RWPE1 (cell line): Measurements from ENCODE around the gene GALNT1.

Experiments used
- CTCF ChIA-PET: fragments of 350-600 bp; sonication (Branson Sonifier 250); formaldehyde crosslinking; extraction: SDS; loops from one replicate; lab custom pipeline; 2021; lab: Yijun Ruan, JAX
- POLR2A ChIA-PET: fragments of 400-600 bp; formaldehyde crosslinking; extraction: SDS; loops from one replicate; lab custom pipeline; 2020; ENCODE audit warnings: antibody characterized with exemption; ENCODE audit not compliant: low non-redundant PET; lab: Yijun Ruan, JAX
- DNase-seq: peaks from one replicate; pipeline ENCODE4 v3.0.0; 2012; ENCODE audit warnings: low spot score
- H3K27ac ChIP-seq: fragments of 450-650 bp; 2 replicates; pipeline ENCODE4 v1.5.1; 2017
- CTCF ChIP-seq: fragments of 450-650 bp; conservative IDR thresholded peaks from 2 replicates; pipeline ENCODE4 v1.5.1; 2017; ENCODE audit warnings: low read depth, mild to moderate bottlenecking

GALNT1 gene

GRCh38 chr18:35661483-35662146 lies 80.1 kb downstream of the GALNT1 start:
- POLR2A ChIA-PET = no interaction called here
- no peak for DNase-seq
- no peak for TF ChIP-seq CTCF
- no peak overlapping the region for H3K27ac ChIP-seq
- CTCF ChIA-PET = no interaction called here

GRCh38 chr18:35662293-35663062 lies 80.9 kb downstream of the GALNT1 start:
- ChIA-PET CTCF (interaction anchor here (0.7 kb wide), 1 partner anchor 94 kb away, joined by 3 read pairs; no protein-coding TSS in a partner anchor), POLR2A (no interaction called here)
- DNase-seq = no peak
- no peak for TF ChIP-seq CTCF
- no peak overlapping the region for H3K27ac ChIP-seq

- no peak overlapping the region for H3K27ac ChIP-seq
- ChIA-PET CTCF (no interaction called here), POLR2A (no interaction called here)
- no peak for TF ChIP-seq CTCF
- no peak for DNase-seq
These were observed 90.5 kb downstream of the GALNT1 start for GRCh38 chr18:35671966-35672603.

DNA sequence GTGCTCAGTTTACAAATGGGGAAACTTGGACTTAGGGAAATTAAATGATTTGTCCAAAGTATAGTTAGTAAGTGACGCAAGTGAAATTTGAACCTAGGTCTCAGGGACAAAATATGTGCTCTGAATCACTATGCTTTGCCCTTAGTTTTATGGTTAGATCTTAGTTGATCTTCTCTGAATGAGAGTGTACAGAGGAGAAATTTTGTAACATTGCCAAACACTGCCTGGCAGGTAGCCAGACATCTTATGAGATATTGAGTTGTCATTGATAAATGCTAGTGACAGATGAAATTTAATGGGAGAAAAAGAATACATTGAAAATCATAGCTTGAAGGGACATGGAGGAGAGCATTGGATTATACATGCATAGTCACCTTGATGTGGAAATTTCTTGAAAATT lies 91.4 kb downstream of the GALNT1 start:
- no peak overlapping the region for H3K27ac ChIP-seq
- TF ChIP-seq CTCF = no peak
- ChIA-PET POLR2A (no interaction called here), CTCF (no interaction called here)
- DNase-seq = no peak

DNA sequence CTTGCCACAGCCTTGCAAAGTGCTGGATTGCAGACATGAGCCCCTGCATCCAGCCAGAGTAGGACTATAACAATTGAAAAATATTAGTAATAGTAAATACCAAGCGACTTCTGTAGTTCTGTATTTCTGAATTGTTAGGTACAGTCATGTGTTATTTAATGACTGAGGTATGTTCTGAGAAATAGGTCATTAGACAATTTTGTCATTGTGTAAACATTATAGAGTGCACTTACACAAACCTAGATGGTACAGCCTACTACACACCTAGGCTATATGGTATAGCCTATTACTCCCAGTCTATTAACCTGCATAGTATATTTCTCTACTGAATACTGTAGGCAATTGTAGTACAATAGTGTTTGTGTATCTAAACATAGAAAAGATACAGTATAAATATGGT lies 92.1 kb downstream of the GALNT1 start:
- DNase-seq = no peak
- POLR2A ChIA-PET = no interaction called here
- TF ChIP-seq CTCF = no peak
- no peak overlapping the region for H3K27ac ChIP-seq
- CTCF ChIA-PET = no interaction called here

DNA sequence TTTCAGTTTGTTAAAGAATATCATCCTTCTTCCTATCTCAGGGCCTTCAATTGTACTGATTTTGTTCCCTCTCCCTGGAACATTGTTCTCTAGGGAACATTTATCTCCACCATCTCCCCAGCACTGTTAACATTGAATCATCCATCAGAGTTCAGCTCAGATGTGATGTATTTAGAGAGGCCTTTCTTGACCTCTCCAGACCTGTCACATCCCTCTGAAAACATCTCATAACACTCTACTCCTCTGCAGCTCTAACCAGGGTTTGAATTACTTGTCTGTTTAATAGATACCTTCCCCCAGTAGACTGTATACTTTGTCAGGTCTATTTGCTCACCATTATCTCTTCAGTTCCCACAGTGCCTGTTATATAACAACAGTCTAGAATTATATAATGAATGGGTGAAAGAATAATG lies 98.6 kb downstream of the GALNT1 start:
- DNase-seq = no peak
- TF ChIP-seq CTCF = no peak
- ChIA-PET CTCF (no interaction called here), POLR2A (no interaction called here)
- H3K27ac ChIP-seq = no peak overlapping the region
